ENCODE measurements around the gene BHMT2.

Gene BHMT2

GRCh38 chr5:79133121-79133656 lies 63.6 kb downstream of the BHMT2 start:
- peak overlapping the region; percentile 19 for H3K4me3 ChIP-seq (replicated peaks; ENCODE audit: low read depth, low read length)
- no peak for TF ChIP-seq CTCF (IDR thresholded peaks at IDR 0.05; ENCODE audit: low read depth, low read length, missing control alignments)
- peak; percentile 31 for DNase-seq (ENCODE audit: extremely low read depth, low read depth)

DNA sequence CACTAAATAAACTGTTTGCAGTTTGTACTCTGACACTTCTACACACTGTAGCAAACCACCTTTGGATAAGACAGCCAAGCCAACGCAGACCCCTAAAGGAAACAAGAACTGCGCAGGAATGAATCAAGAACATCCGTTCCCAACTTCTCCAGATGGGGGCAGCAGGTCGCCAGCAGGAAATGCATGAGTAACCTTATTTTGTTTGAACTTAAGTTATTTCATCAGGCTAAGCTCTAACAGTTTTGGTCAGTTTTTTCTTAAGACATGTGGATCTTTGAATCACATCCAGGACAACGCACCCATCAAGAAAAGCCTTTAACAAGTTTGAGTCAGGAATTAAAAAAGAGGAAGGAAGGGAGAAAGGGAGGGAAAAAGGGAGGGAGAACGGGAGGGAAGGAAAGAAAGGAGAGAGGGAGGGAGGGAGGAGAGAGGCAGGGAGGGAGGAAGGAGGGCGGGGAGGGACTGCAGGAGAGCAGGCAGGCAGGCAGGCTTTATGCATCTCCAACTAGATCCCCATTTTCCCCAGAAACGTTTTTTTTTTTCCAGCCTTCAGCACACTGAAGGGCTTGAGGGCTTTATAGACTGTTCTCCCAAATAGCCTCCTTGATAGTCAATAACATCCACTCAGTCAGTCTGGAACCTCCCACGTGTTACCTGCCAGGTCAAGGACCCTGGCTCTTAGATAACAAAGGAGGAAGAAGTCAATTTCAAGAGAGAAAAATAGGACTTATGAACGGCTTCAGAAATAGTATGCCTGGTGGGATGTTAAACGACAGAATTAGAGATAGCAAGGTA lies 64.3 kb downstream of the BHMT2 start:
- H3K4me3 ChIP-seq (replicated peaks; ENCODE audit: low read depth, low read length) = peak overlapping the region; percentile 19
- TF ChIP-seq CTCF (IDR thresholded peaks at IDR 0.05; ENCODE audit: low read depth, low read length, missing control alignments) = peak; percentile 89
- peak; percentile 70 for DNase-seq (ENCODE audit: extremely low read depth, low read depth)

- DNase-seq (ENCODE audit: extremely low read depth, low read depth) = no peak
- H3K4me3 ChIP-seq (replicated peaks; ENCODE audit: low read depth, low read length) = no peak overlapping the region
- TF ChIP-seq CTCF (IDR thresholded peaks at IDR 0.05; ENCODE audit: low read depth, low read length, missing control alignments) = no peak
Measured at GRCh38 chr5:79135790-79136553, 66.4 kb downstream of the BHMT2 start.

DNA sequence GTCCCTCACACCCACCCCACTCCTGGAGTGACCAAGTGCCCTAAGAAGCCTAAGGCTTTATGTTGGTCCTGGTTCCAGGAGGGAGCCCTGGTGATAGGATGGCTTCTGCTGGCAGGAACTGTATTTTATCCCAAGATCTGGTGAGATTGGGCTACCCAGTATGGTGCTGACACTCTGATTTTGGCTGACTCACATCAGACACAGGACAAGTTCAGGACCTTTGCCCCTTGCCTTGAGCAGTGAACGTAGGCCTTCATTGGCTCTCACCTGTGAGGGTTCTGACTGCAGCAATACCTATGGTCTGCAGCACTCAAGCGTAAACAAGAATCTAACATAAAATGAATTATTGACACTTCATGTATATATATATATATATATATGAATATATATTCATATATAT lies 67.1 kb downstream of the BHMT2 start:
- no peak for DNase-seq (ENCODE audit: extremely low read depth, low read depth)
- H3K4me3 ChIP-seq (replicated peaks; ENCODE audit: low read depth, low read length) = no peak overlapping the region
- no peak for TF ChIP-seq CTCF (IDR thresholded peaks at IDR 0.05; ENCODE audit: low read depth, low read length, missing control alignments)

Measured in HFF-Myc (cell line).